PFSK-1 (cell line): ENCODE results near the gene NFIX.

ENCODE experiments used
- FOXP2 ChIP-seq: optimal IDR thresholded peaks from 2 replicates; pipeline ENCODE3; 2011; ENCODE audit warnings: borderline replicate concordance, control low read depth, inconsistent platforms; ENCODE audit not compliant: insufficient read depth; ENCODE audit errors: extremely low read length, extremely low read depth
- POLR2AphosphoS5 ChIP-seq: IDR thresholded peaks from 2 replicates; pipeline ENCODE4 v1.6.1; 2012; ENCODE audit warnings: low read depth, mild to moderate bottlenecking, control low read depth, low read length, moderate library complexity
- SIN3A ChIP-seq: IDR thresholded peaks from 2 replicates; pipeline ENCODE4 v1.6.1; 2012; ENCODE audit warnings: mild to moderate bottlenecking, low read length, moderate library complexity, borderline replicate concordance; ENCODE audit not compliant: insufficient read depth
- TAF1 ChIP-seq: IDR thresholded peaks from 2 replicates; pipeline ENCODE4 v1.6.1; 2012; ENCODE audit warnings: low read length, control low read depth, borderline replicate concordance; ENCODE audit not compliant: insufficient read depth
- TF ChIP-seq, protein P1 (sequence below), 2 experiments: IDR thresholded peaks; 2 replicates each; pipeline versions ENCODE4 v1.6.1 to v1.8.0; 2011 to 2012; ENCODE audit warnings: low read depth in 2 of 2, low read length in 2 of 2, control low read depth in 1 of 2, inconsistent platforms in 1 of 2, mild to moderate bottlenecking in 1 of 2, moderate library complexity in 1 of 2; ENCODE audit not compliant: insufficient read depth in 1 of 2

Gene NFIX

DNA sequence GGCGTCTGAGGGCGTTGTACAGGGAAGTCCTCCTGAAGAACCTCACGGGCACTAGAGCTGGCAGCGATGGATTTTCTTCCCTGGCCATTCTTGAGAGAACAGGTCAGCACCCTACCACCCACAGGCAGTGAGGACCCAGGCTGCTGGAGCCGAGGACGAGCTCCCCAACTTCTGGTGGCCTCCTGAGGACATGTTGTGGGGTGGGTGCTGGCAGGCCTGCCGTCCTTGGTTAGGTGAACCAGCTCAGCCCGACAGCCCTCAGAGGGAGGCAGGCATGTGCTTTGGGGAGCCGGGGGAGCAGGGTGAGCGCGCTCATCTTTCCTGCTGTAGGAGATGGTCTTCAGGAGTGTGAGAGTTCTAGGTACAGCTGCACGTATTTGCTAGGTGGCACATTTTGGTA is 92.0 kb downstream of the NFIX start:
- TF ChIP-seq POLR2AphosphoS5 (no peak), TAF1 (no peak), SIN3A (no peak), FOXP2 (no peak)
- TF ChIP-seq, protein P1, sequence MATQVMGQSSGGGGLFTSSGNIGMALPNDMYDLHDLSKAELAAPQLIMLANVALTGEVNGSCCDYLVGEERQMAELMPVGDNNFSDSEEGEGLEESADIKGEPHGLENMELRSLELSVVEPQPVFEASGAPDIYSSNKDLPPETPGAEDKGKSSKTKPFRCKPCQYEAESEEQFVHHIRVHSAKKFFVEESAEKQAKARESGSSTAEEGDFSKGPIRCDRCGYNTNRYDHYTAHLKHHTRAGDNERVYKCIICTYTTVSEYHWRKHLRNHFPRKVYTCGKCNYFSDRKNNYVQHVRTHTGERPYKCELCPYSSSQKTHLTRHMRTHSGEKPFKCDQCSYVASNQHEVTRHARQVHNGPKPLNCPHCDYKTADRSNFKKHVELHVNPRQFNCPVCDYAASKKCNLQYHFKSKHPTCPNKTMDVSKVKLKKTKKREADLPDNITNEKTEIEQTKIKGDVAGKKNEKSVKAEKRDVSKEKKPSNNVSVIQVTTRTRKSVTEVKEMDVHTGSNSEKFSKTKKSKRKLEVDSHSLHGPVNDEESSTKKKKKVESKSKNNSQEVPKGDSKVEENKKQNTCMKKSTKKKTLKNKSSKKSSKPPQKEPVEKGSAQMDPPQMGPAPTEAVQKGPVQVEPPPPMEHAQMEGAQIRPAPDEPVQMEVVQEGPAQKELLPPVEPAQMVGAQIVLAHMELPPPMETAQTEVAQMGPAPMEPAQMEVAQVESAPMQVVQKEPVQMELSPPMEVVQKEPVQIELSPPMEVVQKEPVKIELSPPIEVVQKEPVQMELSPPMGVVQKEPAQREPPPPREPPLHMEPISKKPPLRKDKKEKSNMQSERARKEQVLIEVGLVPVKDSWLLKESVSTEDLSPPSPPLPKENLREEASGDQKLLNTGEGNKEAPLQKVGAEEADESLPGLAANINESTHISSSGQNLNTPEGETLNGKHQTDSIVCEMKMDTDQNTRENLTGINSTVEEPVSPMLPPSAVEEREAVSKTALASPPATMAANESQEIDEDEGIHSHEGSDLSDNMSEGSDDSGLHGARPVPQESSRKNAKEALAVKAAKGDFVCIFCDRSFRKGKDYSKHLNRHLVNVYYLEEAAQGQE (IDR thresholded peaks at IDR 0.05; ENCODE audit: insufficient read depth in 1 of 2, low read depth in 2 of 2, low read length in 2 of 2) = no peak

DNA sequence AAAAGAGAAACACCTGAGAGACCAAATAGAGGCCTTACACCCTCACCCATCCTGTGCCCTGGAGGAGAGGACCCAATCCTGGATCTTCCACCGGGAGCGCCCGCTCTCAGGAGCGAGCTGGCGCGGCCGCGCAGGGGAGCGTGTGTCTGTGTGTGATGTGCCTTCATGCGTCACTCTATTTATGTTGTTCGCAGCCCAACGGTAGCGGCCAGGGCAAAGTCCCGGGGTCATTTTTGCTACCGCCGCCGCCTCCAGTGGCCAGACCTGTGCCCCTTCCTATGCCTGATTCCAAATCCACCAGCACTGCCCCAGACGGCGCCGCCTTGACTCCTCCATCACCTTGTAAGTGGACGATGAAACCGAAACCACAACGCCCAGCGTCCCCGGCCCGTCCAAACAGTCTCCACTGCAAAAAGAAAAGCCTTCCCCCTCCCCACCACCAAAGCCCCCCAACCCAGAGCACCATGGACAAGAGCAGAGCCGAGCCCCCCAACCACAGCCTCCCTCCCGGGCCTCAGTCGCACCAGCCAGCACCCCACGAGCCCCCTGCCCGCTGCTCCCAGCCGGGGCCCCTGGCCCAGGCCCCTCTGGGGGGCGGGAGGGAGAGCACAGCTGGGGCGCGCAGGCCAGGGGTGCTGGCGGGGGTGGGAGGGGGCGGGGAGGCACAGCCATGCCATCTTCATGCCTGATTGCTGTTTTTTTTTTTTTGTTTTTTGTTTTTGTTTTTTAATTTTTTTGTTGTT is 92.7 kb downstream of the NFIX start:
- TF ChIP-seq TAF1 (no peak), POLR2AphosphoS5 (no peak), SIN3A (no peak), FOXP2 (no peak)
- TF ChIP-seq, protein P1 (IDR thresholded peaks at IDR 0.05; ENCODE audit: insufficient read depth in 1 of 2, low read depth in 2 of 2, low read length in 2 of 2) = no peak

DNA sequence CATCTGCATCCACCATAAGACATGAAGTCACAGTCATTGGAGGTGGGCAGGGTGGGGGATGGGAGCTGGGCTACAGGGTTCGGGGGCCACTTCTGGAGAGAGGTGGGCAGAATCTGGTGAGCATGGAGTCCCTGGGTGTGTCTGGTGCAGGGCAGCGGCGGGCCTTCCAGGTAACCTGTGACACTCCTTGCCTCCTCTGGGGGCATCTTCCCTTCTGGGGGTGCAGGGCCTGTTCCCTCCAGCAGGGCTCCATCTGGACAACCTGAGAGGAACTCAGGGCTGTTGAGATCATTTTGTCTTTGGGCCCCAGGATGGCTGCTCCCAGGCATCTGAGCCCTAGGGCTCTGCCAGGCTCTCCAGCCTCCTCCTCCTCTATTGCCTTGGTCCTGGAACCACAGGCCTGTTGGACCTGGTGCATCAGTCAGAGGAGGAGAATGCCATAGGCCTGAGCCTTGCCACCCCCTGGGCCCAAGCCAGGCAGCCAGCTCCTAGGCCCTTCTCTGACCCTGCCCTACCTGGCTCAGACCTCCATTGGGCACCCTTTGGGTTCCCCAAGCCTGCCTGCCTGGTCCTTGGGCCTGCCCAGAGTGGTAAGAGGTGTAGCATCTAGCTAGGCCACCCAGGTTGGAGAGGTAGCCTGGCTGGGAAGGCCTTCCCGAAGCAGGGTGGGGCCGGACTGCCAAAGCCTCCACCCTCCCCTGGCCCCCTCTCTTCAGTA is 94.0 kb downstream of the NFIX start:
- no peak for TF ChIP-seq FOXP2
- no peak for TF ChIP-seq SIN3A
- TF ChIP-seq TAF1 = no peak
- no peak for TF ChIP-seq POLR2AphosphoS5
- TF ChIP-seq, protein P1 (IDR thresholded peaks at IDR 0.05; ENCODE audit: insufficient read depth in 1 of 2, low read depth in 2 of 2, low read length in 2 of 2) = no peak

DNA sequence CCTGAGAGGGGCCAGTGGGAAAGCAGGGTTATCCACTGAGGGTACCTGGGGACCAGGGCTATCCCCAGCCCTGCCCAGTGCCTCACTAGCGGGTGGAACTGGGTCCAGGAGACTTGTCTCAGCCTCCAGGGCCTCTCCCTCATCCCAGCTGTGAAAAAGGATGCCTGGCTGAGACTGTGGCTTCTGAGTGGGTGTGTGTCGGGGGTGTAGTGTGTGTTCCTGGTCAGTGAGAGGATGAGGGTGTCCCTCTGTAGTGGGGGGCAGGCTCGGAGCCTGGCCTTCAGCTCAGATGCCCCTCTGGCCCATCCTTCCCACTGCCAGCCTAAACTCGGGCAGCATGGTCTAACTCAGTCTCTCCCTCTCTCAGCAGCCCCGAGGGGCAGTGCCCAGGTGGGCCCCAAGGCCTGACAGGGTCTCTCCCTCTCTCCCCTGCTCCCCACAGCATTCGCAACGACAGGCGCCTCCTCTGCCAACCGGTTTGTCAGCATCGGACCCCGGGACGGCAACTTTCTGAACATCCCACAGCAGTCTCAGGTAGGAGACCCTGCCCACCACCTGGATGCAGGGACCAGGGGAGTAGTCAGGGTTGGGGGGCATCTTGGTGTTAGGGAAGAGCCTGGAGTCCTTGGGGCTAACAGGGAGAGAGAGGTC is 94.7 kb downstream of the NFIX start:
- no peak for TF ChIP-seq SIN3A
- no peak for TF ChIP-seq TAF1
- TF ChIP-seq, protein P1 (IDR thresholded peaks at IDR 0.05; ENCODE audit: insufficient read depth in 1 of 2, low read depth in 2 of 2, low read length in 2 of 2) = no peak
- TF ChIP-seq FOXP2 = no peak
- no peak for TF ChIP-seq POLR2AphosphoS5
